Mesodermal cell (in vitro differentiated cells): ENCODE measurements around the gene DOCK4.

Source experiments
- H3K27ac ChIP-seq: 2 replicates; pipeline ENCODE4 v1.7.0; 2013; ENCODE audit warnings: mild to moderate bottlenecking, low read depth, low read length, moderate library complexity; ENCODE audit not compliant: severe bottlenecking
- H3K36me3 ChIP-seq: 2 replicates; pipeline ENCODE4 v1.7.1; 2013; ENCODE audit warnings: mild to moderate bottlenecking, low read length, moderate library complexity; ENCODE audit not compliant: control insufficient read depth, insufficient read depth
- H3K4me1 ChIP-seq: one replicate; pipeline ENCODE4 v1.7.1; 2013; ENCODE audit warnings: mild to moderate bottlenecking, low read length; ENCODE audit not compliant: insufficient read depth, control insufficient read depth, poor library complexity, severe bottlenecking
- H3K4me3 ChIP-seq: 2 replicates; pipeline ENCODE4 v1.7.0; 2013; ENCODE audit warnings: low read length, control low read depth, mild to moderate bottlenecking; ENCODE audit not compliant: insufficient read depth, poor library complexity, severe bottlenecking; ENCODE audit errors: extremely low read depth
- H3K9me3 ChIP-seq: 2 replicates; pipeline ENCODE4 v1.7.1; 2013; ENCODE audit warnings: mild to moderate bottlenecking, low read length, moderate library complexity; ENCODE audit not compliant: control insufficient read depth
- WGBS, 2 experiments: methylation state at CpG; one replicate each; pipeline ENCODE4 v1.1.5; 2013; ENCODE audit warnings: missing lambda C conversion rate in 2 of 2; ENCODE audit not compliant: insufficient coverage in 2 of 2; 5-methylcytosine and 5-hydroxymethylcytosine counted together

DOCK4 gene

GRCh38 chr7:112161253-112162141 lies 44.7 kb downstream of the DOCK4 start:
- Histone ChIP-seq H3K36me3 (no peaks in the 10 kb centered on the region), H3K4me1 (peaks cover 45% of the 10 kb centered on the region), H3K4me3 (no peak overlapping the region), H3K27ac (peak overlapping the region; percentile 90), H3K9me3 (no peaks in the 10 kb centered on the region)
- WGBS, 2 experiments = 80% methylated on average over 1 of the region's 3 CpGs; no CpG with 5 or more reads in 1 of the 2 experiments

GRCh38 chr7:112160771-112161150 lies 45.4 kb downstream of the DOCK4 start:
- 54 to 55% methylated on average over 4 to 5 of the region's 7 CpGs for WGBS, 2 experiments
- Histone ChIP-seq H3K36me3 (no peaks in the 10 kb centered on the region), H3K4me1 (peaks cover 45% of the 10 kb centered on the region), H3K4me3 (no peak overlapping the region), H3K27ac (peak overlapping the region; percentile 90), H3K9me3 (no peaks in the 10 kb centered on the region)

- WGBS, 2 experiments = 70% methylated on average over 1 of the region's 2 CpGs; no CpG with 5 or more reads in 1 of the 2 experiments
- Histone ChIP-seq H3K9me3 (no peaks in the 10 kb centered on the region), H3K36me3 (no peaks in the 10 kb centered on the region), H3K27ac (peak overlapping the region; percentile 90), H3K4me3 (no peak overlapping the region), H3K4me1 (peaks cover 45% of the 10 kb centered on the region)
Measured at GRCh38 chr7:112160130-112160770, 45.9 kb downstream of the DOCK4 start.

- no peaks in the 10 kb centered on the region for H3K36me3 ChIP-seq
- H3K4me3 ChIP-seq = no peak overlapping the region
- H3K9me3 ChIP-seq = no peaks in the 10 kb centered on the region
- peaks cover 45% of the 10 kb centered on the region for H3K4me1 ChIP-seq
- WGBS, 2 experiments = 93 to 95% methylated on average over 7 to 8 of the region's 8 CpGs
- no peak overlapping the region for H3K27ac ChIP-seq
Measured at GRCh38 chr7:112159351-112159750, 46.8 kb downstream of the DOCK4 start.

- Histone ChIP-seq H3K4me3 (no peak overlapping the region), H3K36me3 (no peaks in the 10 kb centered on the region), H3K9me3 (no peaks in the 10 kb centered on the region), H3K27ac (no peak overlapping the region), H3K4me1 (peaks cover 28% of the 10 kb centered on the region)
- 50 to 93% methylated on average over 2 of the region's 4 CpGs for WGBS, 2 experiments
Measured at GRCh38 chr7:112157072-112157471, 49.1 kb downstream of the DOCK4 start.

- no CpG with 5 or more reads among the region's 1 CpG for WGBS, 2 experiments
- H3K36me3 ChIP-seq = no peaks in the 10 kb centered on the region
- peaks cover 24% of the 10 kb centered on the region for H3K4me1 ChIP-seq
- H3K27ac ChIP-seq = no peak overlapping the region
- no peak overlapping the region for H3K4me3 ChIP-seq
- no peaks in the 10 kb centered on the region for H3K9me3 ChIP-seq
Measured at GRCh38 chr7:112156412-112156811, 49.8 kb downstream of the DOCK4 start.

- WGBS, 2 experiments = 68 to 87% methylated on average over 2 to 3 of the region's 4 CpGs
- H3K9me3 ChIP-seq = no peaks in the 10 kb centered on the region
- H3K27ac ChIP-seq = no peak overlapping the region
- no peaks in the 10 kb centered on the region for H3K36me3 ChIP-seq
- peaks cover 18% of the 10 kb centered on the region for H3K4me1 ChIP-seq
- H3K4me3 ChIP-seq = no peak overlapping the region
Measured at GRCh38 chr7:112154690-112155089, 51.5 kb downstream of the DOCK4 start.

- WGBS, 2 experiments = 100% methylated on average over 1 of the region's 2 CpGs
- H3K36me3 ChIP-seq = no peaks in the 10 kb centered on the region
- H3K4me3 ChIP-seq = no peak overlapping the region
- no peaks in the 10 kb centered on the region for H3K9me3 ChIP-seq
- H3K27ac ChIP-seq = no peak overlapping the region
- H3K4me1 ChIP-seq = peaks cover 9% of the 10 kb centered on the region
Measured at GRCh38 chr7:112152186-112152585, 54.0 kb downstream of the DOCK4 start.

GRCh38 chr7:112150823-112151641 lies 55.2 kb downstream of the DOCK4 start:
- Histone ChIP-seq H3K27ac (no peak overlapping the region), H3K4me1 (peaks cover 9% of the 10 kb centered on the region), H3K36me3 (no peaks in the 10 kb centered on the region), H3K9me3 (no peaks in the 10 kb centered on the region), H3K4me3 (no peak overlapping the region)
- WGBS, 2 experiments = 100% methylated on average over 2 of the region's 5 CpGs

- H3K4me3 ChIP-seq = no peak overlapping the region
- H3K27ac ChIP-seq = no peak overlapping the region
- H3K36me3 ChIP-seq = no peaks in the 10 kb centered on the region
- peaks cover 9% of the 10 kb centered on the region for H3K4me1 ChIP-seq
- H3K9me3 ChIP-seq = no peaks in the 10 kb centered on the region
- WGBS, 2 experiments = 100% methylated on average over 1 of the region's 2 CpGs
Measured at GRCh38 chr7:112149734-112150133, 56.5 kb downstream of the DOCK4 start.
